Skin epidermis (tissue), 12 donors: ENCODE data around the gene ESRP2.

ENCODE experiments used
- H3K27ac ChIP-seq, 21 experiments: fragments of 200-600 bp; sonication (generic) in 11 of 21; one replicate each; pipeline ENCODE4 v1.5.0; 2020; ENCODE audit warnings: mild to moderate bottlenecking in 3 of 21, inconsistent platforms in 2 of 21, moderate library complexity in 2 of 21
- H3K4me3 ChIP-seq, 7 experiments: fragments of 200-600 bp; sonication (generic) in 2 of 7; one replicate each; pipeline ENCODE4 v1.5.0; 2020; ENCODE audit warnings: inconsistent platforms in 2 of 7, mild to moderate bottlenecking in 2 of 7, moderate library complexity in 1 of 7

Gene ESRP2

DNA sequence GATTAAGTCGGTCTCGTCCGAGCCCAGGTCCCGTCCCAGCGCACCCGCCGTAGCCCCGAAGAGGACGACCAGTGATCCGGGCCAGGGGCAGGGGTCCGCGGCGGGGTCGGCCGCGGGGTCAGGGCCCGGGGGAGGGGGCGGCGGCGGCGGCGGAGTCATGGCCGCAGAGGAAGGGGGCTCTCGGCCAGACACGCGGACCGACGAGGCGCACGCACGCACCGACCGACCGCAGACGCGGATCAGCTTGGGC, at the start of gene ESRP2:
Gene ESRP2, minus strand, starts transcription at position 241 of the 250 bp plus-strand sequence. Its CDS starts 82 bp downstream, at position 159.
- peak within 1 kb of the TSS; percentile 50 to 96 (median 86) for H3K27ac ChIP-seq
- peak within 1 kb of the TSS; percentile 43 to 67 (median 50) for H3K4me3 ChIP-seq

DNA sequence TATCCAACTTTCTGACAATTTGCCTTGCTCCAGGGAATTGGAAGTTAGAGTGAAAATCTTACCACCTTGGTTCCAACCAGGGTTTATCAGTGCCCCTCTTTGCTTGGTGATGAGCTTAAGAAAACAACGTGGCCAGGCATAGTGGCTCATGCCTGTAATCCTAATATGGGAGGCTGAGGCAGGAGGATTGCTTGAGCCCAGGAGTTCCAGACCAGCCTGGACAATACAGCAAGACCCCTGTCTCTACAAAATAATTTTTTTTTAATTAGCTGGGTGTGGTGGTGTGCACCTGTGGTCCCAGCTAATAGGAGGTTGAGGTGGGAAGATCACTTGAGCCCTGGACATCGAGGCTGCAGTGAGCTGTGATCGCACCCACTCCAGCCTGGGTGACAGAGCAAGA, 49.8 kb upstream of the ESRP2 start:
- H3K4me3 ChIP-seq, result no peak overlapping the region

DNA sequence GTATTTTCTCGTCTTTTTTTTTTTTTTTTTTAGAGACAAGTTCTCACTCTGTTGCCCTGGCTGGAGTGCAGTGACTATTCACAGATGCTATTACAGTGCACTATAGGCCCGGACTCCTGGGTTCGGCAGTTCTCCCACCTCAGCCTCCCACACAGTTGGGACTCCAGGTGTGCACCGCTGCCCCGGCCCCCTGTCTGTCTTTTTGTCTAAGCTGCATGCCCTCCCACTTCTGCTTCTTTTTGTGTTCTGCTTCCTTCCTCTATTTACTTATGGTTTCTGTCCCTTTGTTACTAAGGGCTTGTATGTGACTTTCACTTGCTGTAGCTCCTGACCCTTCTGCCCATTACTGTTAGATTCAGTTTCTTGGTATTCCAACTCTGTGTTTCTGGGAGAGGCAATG, 48.9 kb upstream of the ESRP2 start:
- H3K4me3 ChIP-seq, result no peak overlapping the region
- H3K27ac ChIP-seq, result peak overlapping the region in 20 of 21 experiments; percentile 7 to 87 (median 66)

More for the DNA sequence above, 49.8 kb upstream of the ESRP2 start:
- H3K27ac ChIP-seq, result peak overlapping the region in 20 of 21 experiments; percentile 7 to 87 (median 66)

DNA sequence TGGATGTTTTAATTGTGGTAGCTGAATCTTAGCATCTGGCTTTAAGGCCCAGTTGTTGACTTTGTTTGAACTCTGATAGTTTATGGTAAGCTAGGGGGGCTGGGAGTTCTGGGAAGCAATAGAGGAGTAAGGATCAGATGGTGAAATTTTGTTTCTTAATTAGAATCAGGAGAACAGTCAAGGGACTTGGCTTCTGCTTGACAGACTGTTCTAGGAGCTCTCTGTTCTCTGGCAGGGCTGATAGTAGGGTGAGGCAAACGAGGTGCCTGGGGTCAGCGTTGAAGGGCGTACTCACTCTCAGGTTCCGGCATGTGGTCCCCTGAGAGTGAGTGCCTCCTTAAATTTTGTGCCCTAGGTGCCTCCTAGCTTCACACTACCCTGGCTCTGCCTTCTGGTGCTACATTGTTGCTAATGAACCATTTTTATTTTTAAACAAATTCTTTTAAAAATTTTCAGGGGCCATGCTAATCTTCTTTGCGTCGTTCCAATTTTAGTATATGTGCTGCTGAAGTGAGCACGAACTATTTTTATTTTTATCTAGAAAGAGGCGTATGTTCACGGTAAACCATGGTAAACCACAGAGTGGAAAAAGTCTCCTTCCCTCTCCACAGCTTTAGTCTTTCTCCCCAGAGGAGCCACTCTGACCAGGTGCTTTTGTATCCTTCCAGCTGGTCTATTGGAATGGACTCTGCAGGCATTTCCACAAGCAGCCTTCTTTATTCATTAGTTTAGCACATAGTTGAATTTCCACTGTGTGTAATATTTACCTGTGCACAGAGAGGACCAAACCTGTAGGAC, 48.1 kb upstream of the ESRP2 start:
- H3K4me3 ChIP-seq, result no peak overlapping the region
- peak overlapping the region in 20 of 21 experiments; percentile 18 to 87 (median 65) for H3K27ac ChIP-seq

DNA sequence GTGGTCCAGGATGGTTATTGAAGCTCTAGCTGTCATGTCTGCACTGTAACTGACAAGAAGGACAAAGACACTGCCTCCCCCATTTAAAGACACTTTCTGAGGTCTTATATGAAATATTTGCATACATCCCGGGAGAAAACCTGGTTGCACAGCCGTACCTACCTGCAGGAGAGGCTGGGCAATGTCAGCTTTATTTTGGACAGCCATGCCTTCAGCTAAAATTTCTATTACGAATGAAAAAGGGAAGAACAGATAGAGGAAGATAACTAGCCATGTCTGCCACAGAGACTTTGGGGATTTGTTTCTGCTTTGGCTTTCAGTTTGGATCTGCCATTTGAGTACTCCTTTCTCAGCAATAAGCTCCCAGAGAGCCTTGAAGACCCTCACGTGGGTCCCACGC, 47.4 kb upstream of the ESRP2 start:
- Histone ChIP-seq H3K4me3 (no peak overlapping the region), H3K27ac (peak overlapping the region in 20 of 21 experiments; percentile 3 to 87 (median 65))

DNA sequence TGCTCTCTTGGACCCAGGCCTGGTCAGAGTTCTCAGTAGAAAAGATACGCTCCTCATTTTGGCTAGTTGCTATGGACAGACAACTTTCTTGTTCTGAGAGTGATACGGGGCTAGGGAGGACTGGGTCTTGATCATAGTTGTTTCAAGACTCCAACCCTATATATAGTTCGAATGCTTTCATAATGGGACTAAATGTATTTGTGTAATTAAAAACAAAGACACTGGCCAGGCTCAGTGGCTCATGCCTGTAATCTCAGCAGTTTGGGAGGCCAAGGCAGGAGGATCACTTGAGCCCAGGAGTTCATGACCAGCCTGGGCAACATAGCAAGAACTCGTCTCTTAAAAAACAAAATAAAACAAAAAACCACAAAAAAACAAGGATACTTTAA, 46.1 kb upstream of the ESRP2 start:
- H3K27ac ChIP-seq, result peak overlapping the region in 15 of 21 experiments; percentile 8 to 87 (median 64)
- no peak overlapping the region for H3K4me3 ChIP-seq

GRCh38 chr16:68281368-68282063, 45.6 kb upstream of the ESRP2 start:
- H3K4me3 ChIP-seq, result no peak overlapping the region
- H3K27ac ChIP-seq, result peak overlapping the region in 15 of 21 experiments; percentile 4 to 87 (median 37)

DNA sequence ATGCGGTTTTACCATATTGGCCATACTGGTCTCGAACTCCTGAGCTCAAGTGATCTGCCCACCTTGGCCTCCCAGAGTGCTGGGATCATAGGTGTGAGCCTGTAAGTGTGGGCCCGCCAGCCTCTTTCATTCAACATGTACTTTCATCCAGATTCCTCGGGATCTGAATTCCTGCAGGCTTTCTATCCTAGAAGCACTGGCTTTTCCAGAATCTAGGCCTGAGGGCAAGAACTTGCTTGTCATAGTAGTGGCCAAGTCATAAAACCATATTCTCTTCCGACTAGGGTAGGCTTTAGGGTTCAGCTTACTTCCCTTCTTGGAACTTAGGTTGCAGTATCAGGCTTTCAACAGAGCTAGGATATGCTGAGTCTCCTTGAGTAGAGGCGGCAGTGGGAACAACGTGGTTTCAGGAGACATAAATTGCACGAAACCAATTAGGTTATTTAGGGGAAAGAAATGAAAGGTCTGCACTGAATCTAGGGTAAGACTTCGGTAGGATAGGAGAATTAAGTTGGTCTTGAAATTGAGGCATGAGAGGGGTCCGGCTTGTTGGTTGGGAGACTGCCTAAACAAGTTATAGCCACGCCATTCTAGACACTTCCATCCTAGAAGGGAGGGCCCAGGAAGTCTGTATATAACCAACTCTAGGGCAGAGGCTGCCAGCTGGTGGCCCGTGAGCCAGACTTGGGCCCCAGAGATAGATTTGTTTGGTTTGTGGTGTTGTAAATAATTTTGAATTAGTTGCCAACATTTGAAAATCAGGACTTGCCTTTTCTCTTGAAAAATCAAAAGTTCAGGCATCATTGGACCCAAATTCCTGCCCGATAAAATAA, 44.0 kb upstream of the ESRP2 start:
- Histone ChIP-seq H3K27ac (peak overlapping the region in 4 of 21 experiments; percentile 2 to 34 (median 15)), H3K4me3 (no peak overlapping the region)

DNA sequence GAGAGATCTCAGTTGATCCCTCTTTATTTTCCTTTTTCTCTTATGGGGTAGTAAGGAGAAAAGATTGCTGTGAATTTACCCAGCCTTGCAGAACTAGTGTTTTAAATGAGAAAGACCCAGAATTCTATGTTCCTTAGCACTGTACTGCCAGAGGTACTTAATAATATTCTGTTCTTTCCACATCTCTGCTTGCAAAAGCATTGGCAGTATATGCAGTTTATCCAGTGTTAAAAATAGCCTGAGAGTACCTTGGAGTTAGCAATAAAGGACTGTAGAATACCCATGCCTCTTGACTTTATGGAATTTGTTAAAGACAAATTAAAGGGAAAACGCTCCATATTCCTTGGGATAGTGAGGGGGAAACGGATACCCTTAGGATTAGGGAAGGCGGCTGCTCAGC, 40.3 kb upstream of the ESRP2 start:
- Histone ChIP-seq H3K4me3 (no peak overlapping the region), H3K27ac (peak overlapping the region in 16 of 21 experiments; percentile 7 to 84 (median 64))

GRCh38 chr16:68275611-68276191, 39.8 kb upstream of the ESRP2 start:
- no peak overlapping the region for H3K4me3 ChIP-seq
- H3K27ac ChIP-seq, result peak overlapping the region in 15 of 21 experiments; percentile 18 to 84 (median 64)

GRCh38 chr16:68274441-68274840, 38.5 kb upstream of the ESRP2 start:
- peak overlapping the region in 11 of 21 experiments; percentile 6 to 84 (median 62) for H3K27ac ChIP-seq

GRCh38 chr16:68273896-68274295, 38.0 kb upstream of the ESRP2 start:
- peak overlapping the region in 9 of 21 experiments; percentile 14 to 84 (median 63) for H3K27ac ChIP-seq
- no peak overlapping the region for H3K4me3 ChIP-seq

More at GRCh38 chr16:68274441-68274840, 38.5 kb upstream of the ESRP2 start:
- no peak overlapping the region for H3K4me3 ChIP-seq

GRCh38 chr16:68273459-68273858, 37.5 kb upstream of the ESRP2 start:
- H3K27ac ChIP-seq, result peak overlapping the region in 9 of 21 experiments; percentile 0 to 84 (median 63)
- no peak overlapping the region for H3K4me3 ChIP-seq

DNA sequence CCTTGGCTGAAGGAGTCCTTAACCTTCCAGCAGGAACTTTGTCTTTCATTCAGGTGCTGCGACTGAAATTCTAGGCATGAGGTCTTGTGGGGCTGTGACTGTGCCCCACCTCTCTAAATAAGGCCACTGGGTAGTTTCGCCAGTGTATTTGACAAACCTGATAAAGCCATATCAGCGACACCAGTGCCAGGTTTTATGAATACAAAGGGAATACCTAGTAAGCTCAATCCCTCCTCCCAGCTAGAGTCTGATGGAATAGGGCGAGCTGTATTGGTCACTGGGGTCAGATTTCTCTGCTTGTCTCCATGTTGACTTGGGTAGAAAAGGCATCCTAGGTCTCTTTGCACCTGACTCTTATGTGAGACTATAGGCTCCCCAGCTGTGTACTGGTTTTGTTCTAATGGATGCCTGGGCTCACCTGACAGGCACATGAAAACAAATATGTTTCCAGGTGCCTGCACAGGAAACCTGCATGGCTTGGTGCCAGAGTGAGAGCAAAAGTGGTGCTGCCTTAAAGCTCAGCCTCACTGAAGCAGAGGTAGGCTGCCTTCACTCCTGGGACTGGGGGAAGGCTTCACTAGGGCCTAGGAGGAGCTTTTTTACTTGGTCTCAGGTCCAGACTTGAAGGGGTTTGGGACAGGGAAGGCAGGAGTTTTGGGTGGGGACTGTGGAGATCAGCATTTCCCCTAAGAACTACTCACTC, 36.7 kb upstream of the ESRP2 start:
- peak overlapping the region in 10 of 21 experiments; percentile 0 to 84 (median 60) for H3K27ac ChIP-seq
- no peak overlapping the region for H3K4me3 ChIP-seq

DNA sequence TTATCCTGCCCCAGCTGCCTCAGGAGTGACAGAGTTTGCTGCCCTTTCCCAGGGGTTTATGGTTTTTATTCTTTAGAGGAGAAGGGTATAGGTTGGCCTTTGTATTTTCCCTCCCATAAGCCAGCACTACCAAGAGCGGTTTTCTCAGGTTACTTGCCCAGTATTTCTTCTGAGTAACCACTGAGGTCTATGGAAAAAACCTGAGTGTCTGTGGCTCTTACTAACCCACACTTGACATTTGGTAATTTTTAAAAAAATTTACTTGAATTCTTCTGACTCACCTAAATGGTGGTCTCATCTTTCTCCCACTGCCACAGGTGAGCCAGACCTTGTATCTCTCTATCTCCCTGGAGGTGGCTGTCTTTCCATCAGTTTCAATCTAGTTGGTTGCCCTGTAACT, 34.4 kb upstream of the ESRP2 start:
- Histone ChIP-seq H3K4me3 (no peak overlapping the region), H3K27ac (peak overlapping the region in 3 of 21 experiments; percentile 16 to 26 (median 24))

DNA sequence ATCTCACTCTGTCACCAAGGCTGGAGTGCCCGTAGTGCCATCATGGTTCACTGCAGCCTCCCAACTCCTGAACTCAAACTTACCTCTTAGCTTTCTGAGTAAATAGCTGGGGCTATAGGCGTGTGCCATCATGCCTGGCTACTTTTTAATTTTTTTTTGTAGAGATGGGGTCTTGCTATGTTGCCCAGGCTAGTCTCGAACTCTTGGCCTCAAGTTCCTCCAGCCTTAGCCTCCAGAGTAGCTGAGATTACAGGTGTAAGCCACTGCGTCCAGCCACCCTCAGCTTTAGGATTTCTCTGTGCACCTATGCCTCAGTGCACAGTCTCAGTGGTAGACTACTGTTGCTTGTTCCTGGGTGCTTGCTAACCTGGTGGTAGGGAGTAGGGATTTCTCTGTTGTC, 33.9 kb upstream of the ESRP2 start:
- no peak overlapping the region for H3K4me3 ChIP-seq
- H3K27ac ChIP-seq, result peak overlapping the region in 4 of 21 experiments; percentile 11 to 26 (median 20)

GRCh38 chr16:68267612-68268405, 31.9 kb upstream of the ESRP2 start:
- Histone ChIP-seq H3K4me3 (no peak overlapping the region), H3K27ac (peak overlapping the region in 3 of 21 experiments; percentile 5 to 20 (median 6))
